Gastroesophageal sphincter (tissue), 3 donors: Measurements from ENCODE around the gene UBA1.

Source experiments
- POLR2A ChIP-seq, 2 donors: fragments of 450-650 bp; IDR thresholded peaks; one replicate each; pipeline ENCODE4 v1.6.1; 2017; ENCODE audit warnings: antibody characterized with exemption in 2 of 2, mild to moderate bottlenecking in 2 of 2, moderate library complexity in 1 of 2
- TF ChIP-seq, protein P1 (sequence below), 4 experiments: fragments of 200-600 bp in 2 of 4; fragments of 450-650 bp in 2 of 4; sonication (generic) in 1 of 4; IDR thresholded peaks; one replicate each; pipeline ENCODE4 v1.5.1; 2017 to 2019; ENCODE audit warnings: antibody characterized with exemption in 4 of 4, mild to moderate bottlenecking in 2 of 4, moderate library complexity in 2 of 4

DNA sequence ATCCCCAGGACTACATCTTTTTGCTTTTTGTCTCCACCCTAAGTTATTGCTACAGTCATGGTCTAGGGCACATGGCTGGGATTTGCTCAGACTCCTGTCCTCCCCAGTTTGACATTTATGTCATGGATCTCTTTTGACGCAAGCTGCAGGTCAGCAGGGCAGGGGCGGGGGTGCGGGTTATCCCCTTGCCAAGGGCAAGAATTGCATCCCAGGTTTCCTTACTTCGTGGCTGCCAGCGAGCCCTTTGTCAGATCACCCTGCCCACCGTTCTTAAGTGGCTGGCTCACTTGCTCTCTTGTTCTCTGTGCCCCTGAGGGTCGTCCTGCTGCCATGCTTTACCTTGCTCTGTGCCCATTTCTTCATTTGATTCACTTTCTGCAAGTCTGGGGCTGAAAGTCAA is 21.1 kb upstream of the UBA1 start:
- TF ChIP-seq, protein P1, sequence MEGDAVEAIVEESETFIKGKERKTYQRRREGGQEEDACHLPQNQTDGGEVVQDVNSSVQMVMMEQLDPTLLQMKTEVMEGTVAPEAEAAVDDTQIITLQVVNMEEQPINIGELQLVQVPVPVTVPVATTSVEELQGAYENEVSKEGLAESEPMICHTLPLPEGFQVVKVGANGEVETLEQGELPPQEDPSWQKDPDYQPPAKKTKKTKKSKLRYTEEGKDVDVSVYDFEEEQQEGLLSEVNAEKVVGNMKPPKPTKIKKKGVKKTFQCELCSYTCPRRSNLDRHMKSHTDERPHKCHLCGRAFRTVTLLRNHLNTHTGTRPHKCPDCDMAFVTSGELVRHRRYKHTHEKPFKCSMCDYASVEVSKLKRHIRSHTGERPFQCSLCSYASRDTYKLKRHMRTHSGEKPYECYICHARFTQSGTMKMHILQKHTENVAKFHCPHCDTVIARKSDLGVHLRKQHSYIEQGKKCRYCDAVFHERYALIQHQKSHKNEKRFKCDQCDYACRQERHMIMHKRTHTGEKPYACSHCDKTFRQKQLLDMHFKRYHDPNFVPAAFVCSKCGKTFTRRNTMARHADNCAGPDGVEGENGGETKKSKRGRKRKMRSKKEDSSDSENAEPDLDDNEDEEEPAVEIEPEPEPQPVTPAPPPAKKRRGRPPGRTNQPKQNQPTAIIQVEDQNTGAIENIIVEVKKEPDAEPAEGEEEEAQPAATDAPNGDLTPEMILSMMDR (IDR thresholded peaks at IDR 0.05) = no peak
- TF ChIP-seq POLR2A (IDR thresholded peaks at IDR 0.05) = no peak
